SH-SY5Y (cell line): Measurements from ENCODE around the gene IGF1R.

Experiments
- GATA2 ChIP-seq: IDR thresholded peaks from 2 replicates; pipeline ENCODE4 v1.6.1; 2011; ENCODE audit warnings: mild to moderate bottlenecking, low read depth, low read length
- GATA3 ChIP-seq: IDR thresholded peaks from 2 replicates; pipeline ENCODE4 v1.6.1; 2011; ENCODE audit warnings: low read depth, mild to moderate bottlenecking, low read length, moderate library complexity

DNA sequence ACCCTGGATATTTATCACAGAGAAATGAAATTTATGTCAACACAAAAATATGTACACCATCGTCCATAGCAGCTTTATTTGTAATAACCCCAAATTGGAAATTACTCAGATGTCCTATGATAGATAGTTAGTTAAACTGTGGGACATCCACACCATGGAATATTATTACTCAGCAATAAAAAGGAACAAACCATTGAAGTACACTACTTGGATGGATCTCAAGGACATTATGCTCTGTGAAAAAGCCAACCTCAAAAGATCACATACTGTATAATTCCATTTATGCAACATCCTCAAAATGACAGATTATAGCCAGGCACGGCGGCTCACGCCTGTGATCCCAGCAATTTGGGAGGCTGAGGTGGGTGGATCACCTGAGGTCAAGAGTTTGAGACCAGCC is 246.0 kb downstream of the IGF1R start:
- no peak for TF ChIP-seq GATA2
- TF ChIP-seq GATA3 = no peak
